Loucy (cell line): ENCODE measurements around the gene CFAP58.

Source experiments
- H2AFZ ChIP-seq: fragments of 200-600 bp; sonication (generic); 2 replicates; pipeline ENCODE4 v1.6.0; 2016; ENCODE audit warnings: antibody characterized with exemption, mild to moderate bottlenecking, low read length, moderate library complexity
- H3F3A ChIP-seq: fragments of 200-600 bp; 2 replicates; pipeline ENCODE4 v1.6.0; 2016; ENCODE audit warnings: antibody characterized with exemption, low read depth, mild to moderate bottlenecking
- H3K27me3 ChIP-seq: fragments of 200-600 bp; sonication (generic); 2 replicates; pipeline ENCODE4 v1.6.1; 2014; ENCODE audit warnings: low read length, mild to moderate bottlenecking; ENCODE audit not compliant: insufficient read depth, poor library complexity, severe bottlenecking
- H3K36me3 ChIP-seq: fragments of 200-600 bp; sonication (generic); 2 replicates; pipeline ENCODE4 v1.6.1; 2016; ENCODE audit warnings: low read length; ENCODE audit not compliant: insufficient read depth
- H3K4me1 ChIP-seq: fragments of 200-600 bp; sonication (generic); 2 replicates; pipeline ENCODE4 v1.5.1; 2014; ENCODE audit warnings: low read length, mild to moderate bottlenecking; ENCODE audit not compliant: insufficient read depth, poor library complexity, severe bottlenecking
- H3K4me2 ChIP-seq: fragments of 200-600 bp; sonication (generic); 2 replicates; pipeline ENCODE4 v1.6.0; 2014; ENCODE audit warnings: antibody characterized with exemption, low read length, low read depth, mild to moderate bottlenecking; ENCODE audit not compliant: poor library complexity, severe bottlenecking
- H3K4me3 ChIP-seq: fragments of 200-600 bp; sonication (generic); 2 replicates; pipeline ENCODE4 v1.5.1; 2014; ENCODE audit warnings: low read length, mild to moderate bottlenecking, mixed read lengths; ENCODE audit not compliant: poor library complexity, severe bottlenecking
- H3K79me2 ChIP-seq: fragments of 200-600 bp; sonication (generic); 2 replicates; pipeline ENCODE4 v1.6.1; 2014; ENCODE audit warnings: low read length; ENCODE audit not compliant: insufficient read depth
- H3K9ac ChIP-seq: fragments of 200-600 bp; sonication (generic); 2 replicates; pipeline ENCODE4 v1.6.0; 2014; ENCODE audit warnings: mild to moderate bottlenecking, low read depth, low read length, moderate library complexity; ENCODE audit not compliant: poor library complexity, severe bottlenecking
- H3K9me2 ChIP-seq: fragments of 200-600 bp; sonication (generic); replicated peaks from 2 replicates; pipeline ENCODE4 v1.6.1; 2016; ENCODE audit warnings: low read depth, low read length, mixed read lengths
- H3K9me3 ChIP-seq: fragments of 200-600 bp; sonication (generic); 2 replicates; pipeline ENCODE4 v1.6.1; 2014; ENCODE audit warnings: mild to moderate bottlenecking, antibody characterized with exemption, low read length, low read depth; ENCODE audit not compliant: insufficient read depth
- H4K20me1 ChIP-seq: fragments of 200-600 bp; sonication (generic); 2 replicates; pipeline ENCODE4 v1.6.0; 2014; ENCODE audit warnings: antibody characterized with exemption, low read length, mild to moderate bottlenecking; ENCODE audit not compliant: insufficient read depth, poor library complexity, severe bottlenecking
- EZH2phosphoT487 ChIP-seq: fragments of 200-600 bp; IDR thresholded peaks from 2 replicates; pipeline ENCODE4 v1.6.1; 2018; ENCODE audit warnings: antibody characterized with exemption, mild to moderate bottlenecking, moderate library complexity, borderline replicate concordance
- TF ChIP-seq, protein P1 (sequence below): fragments of 200-600 bp; sonication (generic); conservative IDR thresholded peaks from 2 replicates; pipeline ENCODE4 v1.5.1; 2014; ENCODE audit warnings: mild to moderate bottlenecking, antibody characterized with exemption, low read length

The CFAP58 gene

DNA sequence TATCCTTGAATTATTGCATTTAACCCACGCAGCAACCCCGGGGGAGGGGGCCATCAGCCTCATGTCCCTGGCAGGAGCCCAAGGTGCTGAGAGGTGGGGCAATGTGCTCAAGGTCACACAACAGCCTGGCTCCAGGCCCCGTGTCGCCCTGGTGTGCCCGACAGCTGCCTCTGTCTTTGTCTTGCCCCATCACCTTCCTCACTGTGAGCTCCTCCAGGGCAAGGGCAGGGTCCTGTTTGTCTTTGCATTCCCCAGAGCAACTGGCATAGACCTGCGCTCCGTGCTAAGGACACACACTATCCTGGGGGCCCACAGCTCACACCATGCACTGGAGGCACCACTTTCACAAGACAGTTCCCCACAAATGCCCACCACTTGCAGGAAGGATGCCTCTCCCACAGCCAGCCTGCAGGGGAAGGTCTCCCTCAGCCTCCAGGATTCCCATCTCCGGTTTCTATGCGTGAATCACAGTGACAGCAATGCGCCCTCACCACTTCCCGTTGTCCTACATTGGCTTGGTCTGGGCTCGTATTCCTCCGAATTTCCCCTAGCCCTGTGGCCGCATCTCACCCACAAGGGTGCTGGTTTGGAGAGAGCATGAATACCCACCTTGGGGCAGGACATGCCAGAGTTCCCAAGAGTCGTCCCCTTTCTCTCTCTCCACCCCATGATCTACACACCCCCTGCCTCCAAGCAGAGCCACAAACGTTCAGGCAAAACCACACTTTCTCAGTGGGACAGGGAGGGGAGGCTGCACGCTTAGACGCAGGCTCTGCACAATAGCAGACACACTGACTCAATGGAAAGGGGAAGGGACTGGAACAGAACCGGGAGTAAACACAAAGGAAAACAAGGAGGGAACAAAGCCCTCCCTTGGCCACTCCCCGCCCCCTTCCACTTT lies 25.6 kb upstream of the CFAP58 start:
- Histone ChIP-seq H3F3A (no peaks in the 10 kb centered on the region), H3K9ac (peak overlapping the region; percentile 80), H3K27me3 (no peaks in the 10 kb centered on the region), H3K9me2 (no peaks in the 10 kb centered on the region), H3K9me3 (no peaks in the 10 kb centered on the region), H3K36me3 (no peaks in the 10 kb centered on the region; the same call in 1 of the 2 replicates), H3K4me1 (peaks cover 100% of the 10 kb centered on the region), H3K4me3 (peak overlapping the region; percentile 74), H3K79me2 (peaks cover 100% of the 10 kb centered on the region), H2AFZ (no peak overlapping the region), H4K20me1 (peaks cover 68% of the 10 kb centered on the region), H3K4me2 (peak overlapping the region; percentile 85)
- TF ChIP-seq EZH2phosphoT487, result no peak

DNA sequence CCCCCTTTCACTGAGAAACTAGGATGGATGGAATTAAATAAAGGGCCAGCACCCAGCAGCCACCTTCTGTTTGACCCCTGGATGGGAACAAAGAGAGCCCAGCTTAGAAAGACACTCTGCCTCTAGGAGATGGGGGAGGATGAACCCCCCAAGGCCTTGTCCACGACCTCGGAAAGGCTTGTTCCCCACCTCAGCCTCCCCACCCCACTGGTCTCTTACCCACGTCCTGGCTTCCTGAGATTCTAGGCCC lies 25.1 kb upstream of the CFAP58 start:
- no peaks in the 10 kb centered on the region for H3K9me3 ChIP-seq
- H3F3A ChIP-seq, result no peaks in the 10 kb centered on the region
- peaks cover 100% of the 10 kb centered on the region for H3K79me2 ChIP-seq
- H3K9ac ChIP-seq, result peak overlapping the region; percentile 80
- H3K4me1 ChIP-seq, result peaks cover 100% of the 10 kb centered on the region
- H4K20me1 ChIP-seq, result peaks cover 68% of the 10 kb centered on the region
- H3K27me3 ChIP-seq, result no peaks in the 10 kb centered on the region
- no peaks in the 10 kb centered on the region; the same call in 1 of the 2 replicates for H3K36me3 ChIP-seq
- H3K4me3 ChIP-seq, result peak overlapping the region; percentile 74
- peak overlapping the region; percentile 85 for H3K4me2 ChIP-seq
- TF ChIP-seq EZH2phosphoT487, result no peak
- TF ChIP-seq, protein P1, sequence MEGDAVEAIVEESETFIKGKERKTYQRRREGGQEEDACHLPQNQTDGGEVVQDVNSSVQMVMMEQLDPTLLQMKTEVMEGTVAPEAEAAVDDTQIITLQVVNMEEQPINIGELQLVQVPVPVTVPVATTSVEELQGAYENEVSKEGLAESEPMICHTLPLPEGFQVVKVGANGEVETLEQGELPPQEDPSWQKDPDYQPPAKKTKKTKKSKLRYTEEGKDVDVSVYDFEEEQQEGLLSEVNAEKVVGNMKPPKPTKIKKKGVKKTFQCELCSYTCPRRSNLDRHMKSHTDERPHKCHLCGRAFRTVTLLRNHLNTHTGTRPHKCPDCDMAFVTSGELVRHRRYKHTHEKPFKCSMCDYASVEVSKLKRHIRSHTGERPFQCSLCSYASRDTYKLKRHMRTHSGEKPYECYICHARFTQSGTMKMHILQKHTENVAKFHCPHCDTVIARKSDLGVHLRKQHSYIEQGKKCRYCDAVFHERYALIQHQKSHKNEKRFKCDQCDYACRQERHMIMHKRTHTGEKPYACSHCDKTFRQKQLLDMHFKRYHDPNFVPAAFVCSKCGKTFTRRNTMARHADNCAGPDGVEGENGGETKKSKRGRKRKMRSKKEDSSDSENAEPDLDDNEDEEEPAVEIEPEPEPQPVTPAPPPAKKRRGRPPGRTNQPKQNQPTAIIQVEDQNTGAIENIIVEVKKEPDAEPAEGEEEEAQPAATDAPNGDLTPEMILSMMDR, result no peak
- H3K9me2 ChIP-seq, result no peaks in the 10 kb centered on the region
- no peak overlapping the region for H2AFZ ChIP-seq

DNA sequence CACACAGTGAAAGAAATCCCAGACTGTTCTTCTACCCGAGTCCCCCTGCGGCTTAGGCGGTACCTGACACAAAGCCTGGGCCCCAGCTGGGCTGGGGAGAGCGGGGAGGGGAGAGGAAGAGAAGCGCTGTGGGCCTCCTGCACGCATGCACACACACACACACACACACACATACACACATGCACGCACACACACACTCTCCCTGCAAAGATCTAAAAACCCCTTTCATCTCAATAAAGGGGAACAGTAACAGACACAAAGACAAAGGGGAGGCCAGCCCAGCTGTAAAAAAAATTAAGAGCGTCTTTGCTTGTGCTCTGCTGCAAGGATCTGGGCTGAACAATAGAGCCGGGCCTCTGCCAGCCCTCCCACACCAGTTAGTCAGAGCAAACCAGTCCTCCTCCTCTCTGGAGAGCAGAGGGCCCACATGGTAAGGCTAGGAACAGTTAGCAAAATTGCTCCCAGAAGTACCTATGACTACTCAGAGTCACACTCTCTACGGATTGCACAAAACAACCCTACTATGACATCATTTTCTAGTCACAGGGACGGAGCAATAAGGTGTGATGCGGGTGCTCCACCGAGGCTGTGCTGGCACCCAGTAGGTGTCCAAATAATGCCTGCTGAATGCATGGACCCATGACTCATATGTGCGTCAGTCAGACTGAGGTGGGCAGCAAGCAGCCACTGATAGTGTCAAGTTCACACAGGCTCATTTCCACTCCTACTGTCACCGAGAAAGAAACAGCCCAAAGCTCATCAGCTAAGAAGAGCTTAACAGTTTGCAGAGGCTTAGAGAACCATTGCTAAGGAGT lies 24.5 kb upstream of the CFAP58 start:
- peak overlapping the region; percentile 85 for H3K4me2 ChIP-seq
- H3K9me3 ChIP-seq, result no peaks in the 10 kb centered on the region
- H2AFZ ChIP-seq, result no peak overlapping the region
- peaks cover 68% of the 10 kb centered on the region for H4K20me1 ChIP-seq
- no peak for TF ChIP-seq EZH2phosphoT487
- TF ChIP-seq, protein P1, result no peak
- H3K4me3 ChIP-seq, result peak overlapping the region; percentile 74
- H3K79me2 ChIP-seq, result peaks cover 100% of the 10 kb centered on the region
- no peaks in the 10 kb centered on the region for H3F3A ChIP-seq
- no peaks in the 10 kb centered on the region; the same call in 1 of the 2 replicates for H3K36me3 ChIP-seq
- peak overlapping the region; percentile 80 for H3K9ac ChIP-seq
- H3K9me2 ChIP-seq, result no peaks in the 10 kb centered on the region
- no peaks in the 10 kb centered on the region for H3K27me3 ChIP-seq
- H3K4me1 ChIP-seq, result peaks cover 100% of the 10 kb centered on the region
